Measurements from ENCODE around the gene HIGD1A. TPM values are rescaled to one million over a fixed set of nuclear protein-coding genes. Genes with fewer than 3 reads are reported as not detected.

The HIGD1A gene
- total RNA-seq, 4 donors from 2014 or later = 102 to 278 (median 204) TPM

- Histone ChIP-seq H3K4me1 (peaks cover 0 to 8% (median 0%) of the 10 kb centered on the region in 4 donors), H3K9me3 (no peaks in the 10 kb centered on the region), H3K27ac (no peak overlapping the region), H3K27me3 (no peaks in the 10 kb centered on the region), H3K36me3 (no peaks in the 10 kb centered on the region), H3K4me3 (no peak overlapping the region)
- TF ChIP-seq POLR2A (IDR thresholded peaks at IDR 0.05) (no peak), CTCF (IDR thresholded peaks at IDR 0.05) (no peak)
- no peak for DNase-seq
Observed at GRCh38 chr3:42750834-42751233, 53.5 kb downstream of the HIGD1A start.

- H3K27ac ChIP-seq = peak overlapping the region in 1 of 4 donors; percentile 13
- peak in 1 of 3 donors; percentile 45 for DNase-seq
- H3K4me1 ChIP-seq = peaks cover 0 to 16% (median 0%) of the 10 kb centered on the region in 4 donors
- H3K36me3 ChIP-seq = no peaks in the 10 kb centered on the region
- H3K4me3 ChIP-seq = no peak overlapping the region
- TF ChIP-seq POLR2A (IDR thresholded peaks at IDR 0.05) (no peak), CTCF (IDR thresholded peaks at IDR 0.05) (peak in 1 of 6 experiments; percentile 22)
- H3K9me3 ChIP-seq = no peaks in the 10 kb centered on the region
- no peaks in the 10 kb centered on the region for H3K27me3 ChIP-seq
Observed at GRCh38 chr3:42749753-42750231, 54.5 kb downstream of the HIGD1A start.

- peak overlapping the region in 1 of 4 donors; percentile 13 for H3K27ac ChIP-seq
- peak in 1 of 3 donors; percentile 45 for DNase-seq
- TF ChIP-seq POLR2A (IDR thresholded peaks at IDR 0.05) = no peak
- no peak for TF ChIP-seq CTCF (IDR thresholded peaks at IDR 0.05)
Observed at GRCh38 chr3:42749025-42749752, 55.1 kb downstream of the HIGD1A start.

GRCh38 chr3:42747581-42747980, 56.7 kb downstream of the HIGD1A start:
- H3K4me1 ChIP-seq = peaks cover 0 to 16% (median 0%) of the 10 kb centered on the region in 4 donors
- no peaks in the 10 kb centered on the region for H3K9me3 ChIP-seq
- H3K27me3 ChIP-seq = no peaks in the 10 kb centered on the region
- H3K27ac ChIP-seq = no peak overlapping the region
- no peaks in the 10 kb centered on the region for H3K36me3 ChIP-seq
- H3K4me3 ChIP-seq = no peak overlapping the region
- no peak for TF ChIP-seq CTCF (IDR thresholded peaks at IDR 0.05)
- TF ChIP-seq POLR2A (IDR thresholded peaks at IDR 0.05) = no peak
- peak in 1 of 3 donors; percentile 39 for DNase-seq

More at GRCh38 chr3:42749025-42749752, 55.1 kb downstream of the HIGD1A start:
- Histone ChIP-seq H3K27me3 (no peaks in the 10 kb centered on the region), H3K9me3 (no peaks in the 10 kb centered on the region), H3K4me3 (no peak overlapping the region), H3K36me3 (no peaks in the 10 kb centered on the region), H3K4me1 (peaks cover 0 to 16% (median 0%) of the 10 kb centered on the region in 4 donors)

- Histone ChIP-seq H3K27ac (peak overlapping the region; percentile 10 to 63 (median 22)), H3K4me1 (peaks cover 0 to 16% (median 0%) of the 10 kb centered on the region in 4 donors), H3K27me3 (no peaks in the 10 kb centered on the region), H3K36me3 (no peaks in the 10 kb centered on the region), H3K9me3 (no peaks in the 10 kb centered on the region), H3K4me3 (no peak overlapping the region)
- TF ChIP-seq CTCF (IDR thresholded peaks at IDR 0.05) (no peak), POLR2A (IDR thresholded peaks at IDR 0.05) (no peak)
- DNase-seq = no peak
Observed at GRCh38 chr3:42746455-42747450, 57.5 kb downstream of the HIGD1A start.

Measured in Peyer's patch (tissue), 4 donors.